ENCODE results near the gene GAPDHS.

Gene GAPDHS

GRCh38 chr19:35569281-35569781 is 36.1 kb downstream of the GAPDHS start:
- ATAC-seq, result no peak
- DNase-seq (ENCODE audit: low spot score in 2 of 2), result no peak
- H3K9me3 Mint-ChIP-seq, result no peaks in the 10 kb centered on the region
- H3K27ac Mint-ChIP-seq, result no peak overlapping the region
- no peak overlapping the region for H3K4me3 Mint-ChIP-seq
- H3K4me1 Mint-ChIP-seq, result no peaks in the 10 kb centered on the region
- H3K36me3 Mint-ChIP-seq, result no peaks in the 10 kb centered on the region

- peak; percentile 56 for ATAC-seq
- H3K4me1 Mint-ChIP-seq, result no peaks in the 10 kb centered on the region
Observed at GRCh38 chr19:35571406-35571965, 38.2 kb downstream of the GAPDHS start.

GRCh38 chr19:35577918-35578317 is 44.7 kb downstream of the GAPDHS start:
- Mint-ChIP-seq H3K4me3 (no peak overlapping the region), H3K4me1 (no peaks in the 10 kb centered on the region), H3K27ac (no peak overlapping the region), H3K9me3 (peaks cover 15% of the 10 kb centered on the region), H3K36me3 (no peaks in the 10 kb centered on the region)
- ATAC-seq (no peak), DNase-seq (ENCODE audit: low spot score in 2 of 2) (no peak)

More at GRCh38 chr19:35571406-35571965, 38.2 kb downstream of the GAPDHS start:
- Mint-ChIP-seq H3K36me3 (no peaks in the 10 kb centered on the region), H3K9me3 (peaks cover 9% of the 10 kb centered on the region), H3K27ac (no peak overlapping the region), H3K4me3 (no peak overlapping the region)
- DNase-seq (ENCODE audit: low spot score in 2 of 2), result no peak

GRCh38 chr19:35578707-35579106 is 45.5 kb downstream of the GAPDHS start:
- DNase-seq (ENCODE audit: low spot score in 2 of 2) (no peak), ATAC-seq (no peak)
- Mint-ChIP-seq H3K36me3 (no peaks in the 10 kb centered on the region), H3K4me1 (no peaks in the 10 kb centered on the region), H3K4me3 (no peak overlapping the region), H3K9me3 (peaks cover 15% of the 10 kb centered on the region), H3K27ac (no peak overlapping the region)

GRCh38 chr19:35582760-35583159 is 49.5 kb downstream of the GAPDHS start:
- H3K27ac Mint-ChIP-seq, result no peak overlapping the region

DNA sequence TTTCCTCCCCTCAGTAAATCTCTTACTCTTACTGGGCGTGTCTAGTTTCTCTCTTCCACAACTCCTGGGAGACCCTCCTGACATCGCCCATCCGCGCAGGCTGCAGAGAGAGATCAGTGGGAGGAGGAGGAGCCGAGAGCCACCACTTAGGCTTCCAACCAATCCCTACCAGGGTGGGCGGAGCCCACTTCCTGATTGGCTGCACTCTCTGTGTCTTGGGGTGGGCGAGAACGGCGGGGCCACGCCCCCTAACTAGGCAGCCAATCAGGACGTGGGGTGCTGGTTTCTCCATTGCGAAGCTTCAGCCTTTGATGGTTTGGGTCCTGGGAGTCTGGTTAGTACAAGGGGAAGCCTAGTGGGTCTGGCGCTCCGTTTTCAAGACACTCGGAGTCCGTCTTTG is 52.6 kb downstream of the GAPDHS start, which contains the start of gene PMIS2:
Gene PMIS2, plus strand, starts transcription at position 326 of the 400 bp plus-strand sequence. CDS start 87 bp downstream, outside the sequence.
- Mint-ChIP-seq H3K27ac (no peak within 1 kb of the TSS), H3K9me3 (no peaks in the 10 kb centered on the region), H3K36me3 (peaks cover 5% of the 10 kb centered on the region), H3K4me1 (no peaks in the 10 kb centered on the region), H3K4me3 (no peak within 1 kb of the TSS)
- DNase-seq (ENCODE audit: low spot score in 2 of 2) (no peak), ATAC-seq (peak; percentile 55)

More at GRCh38 chr19:35582760-35583159, 49.5 kb downstream of the GAPDHS start:
- no peak for ATAC-seq
- DNase-seq (ENCODE audit: low spot score in 2 of 2), result no peak
- Mint-ChIP-seq H3K9me3 (no peaks in the 10 kb centered on the region), H3K4me3 (no peak overlapping the region), H3K36me3 (peaks cover 5% of the 10 kb centered on the region), H3K4me1 (no peaks in the 10 kb centered on the region)

GRCh38 chr19:35587321-35587720 is 54.1 kb downstream of the GAPDHS start:
- peaks cover 5% of the 10 kb centered on the region for H3K36me3 Mint-ChIP-seq
- no peaks in the 10 kb centered on the region for H3K4me1 Mint-ChIP-seq
- DNase-seq (ENCODE audit: low spot score in 2 of 2) (no peak), ATAC-seq (no peak)
- no peak overlapping the region for H3K27ac Mint-ChIP-seq
- H3K9me3 Mint-ChIP-seq, result no peaks in the 10 kb centered on the region
- no peak overlapping the region for H3K4me3 Mint-ChIP-seq

- no peak for DNase-seq (ENCODE audit: low spot score in 2 of 2)
- no peak overlapping the region for H3K27ac Mint-ChIP-seq
- no peaks in the 10 kb centered on the region for H3K9me3 Mint-ChIP-seq
- no peak overlapping the region for H3K4me3 Mint-ChIP-seq
- H3K36me3 Mint-ChIP-seq, result peaks cover 5% of the 10 kb centered on the region
- ATAC-seq, result no peak
- H3K4me1 Mint-ChIP-seq, result no peaks in the 10 kb centered on the region
Observed at GRCh38 chr19:35590875-35591274, 57.6 kb downstream of the GAPDHS start.

DNA sequence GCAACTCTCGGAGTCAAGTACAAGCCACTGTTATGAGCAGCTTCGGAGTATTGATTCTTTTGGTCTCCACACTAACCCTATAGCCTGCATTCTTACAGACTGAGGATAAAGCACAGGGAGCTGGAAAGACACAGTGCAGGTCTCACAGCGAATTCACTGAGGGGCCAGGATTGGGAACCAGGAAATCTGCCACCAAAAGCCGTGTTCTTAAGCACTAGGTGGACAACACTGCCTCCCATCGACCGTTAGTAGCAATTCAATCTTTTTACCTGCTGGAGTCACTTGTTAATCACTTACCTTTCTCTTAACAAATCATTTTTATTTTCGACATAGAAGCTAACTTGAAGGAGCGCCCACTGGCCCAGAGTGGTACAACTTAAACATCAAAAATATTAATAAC is 59.0 kb downstream of the GAPDHS start:
- ATAC-seq, result no peak
- no peaks in the 10 kb centered on the region for H3K9me3 Mint-ChIP-seq
- H3K4me3 Mint-ChIP-seq, result no peak overlapping the region
- H3K4me1 Mint-ChIP-seq, result peaks cover 7% of the 10 kb centered on the region
- no peak overlapping the region for H3K27ac Mint-ChIP-seq
- H3K36me3 Mint-ChIP-seq, result no peaks in the 10 kb centered on the region
- DNase-seq (ENCODE audit: low spot score in 2 of 2), result no peak

Measured in stimulated activated effector memory CD8-positive, alpha-beta T cell treated with anti-CD3 and anti-CD28 coated beads, Interleukin-12 subunit alpha, Interleukin-12 subunit beta, amount 100 ng/mL, for 72 hours (primary cell).